ENCODE measurements around the gene OR5D18.
"Not testable (repeated sequence)": the region's sequence is repeated elsewhere in the genome, so short reads cannot be mapped to it uniquely, and the experiment has no call there.

OR5D18 gene

DNA sequence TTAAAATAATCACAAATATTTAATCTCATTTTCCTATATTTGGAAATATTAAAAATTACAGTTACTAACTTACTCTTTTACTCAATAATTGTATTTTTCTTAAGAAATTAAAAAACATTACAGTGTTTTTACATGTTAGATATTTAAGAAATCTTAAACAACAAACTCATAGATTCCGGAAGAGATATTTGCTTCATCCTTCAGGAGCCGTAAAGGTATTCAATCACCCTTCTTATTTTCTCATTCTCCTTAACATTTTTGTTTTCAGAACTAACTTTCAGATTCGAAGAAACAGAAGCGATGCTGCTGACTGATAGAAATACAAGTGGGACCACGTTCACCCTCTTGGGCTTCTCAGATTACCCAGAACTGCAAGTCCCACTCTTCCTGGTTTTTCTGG, at the start of gene OR5D18:
OR5D18 (plus strand) TSS at position 301 of the 400 bp plus-strand sequence; CDS start at position 301, 0 bp downstream.
- no peak for DNase-seq

GRCh38 chr11:55773138-55773537, 46.3 kb upstream of the OR5D18 start, which contains the start of gene OR5D13:
Gene OR5D13 (plus strand): TSS chr11:55773438. CDS start chr11:55773438, 0 bp downstream.
- DNase-seq = no peak

DNA sequence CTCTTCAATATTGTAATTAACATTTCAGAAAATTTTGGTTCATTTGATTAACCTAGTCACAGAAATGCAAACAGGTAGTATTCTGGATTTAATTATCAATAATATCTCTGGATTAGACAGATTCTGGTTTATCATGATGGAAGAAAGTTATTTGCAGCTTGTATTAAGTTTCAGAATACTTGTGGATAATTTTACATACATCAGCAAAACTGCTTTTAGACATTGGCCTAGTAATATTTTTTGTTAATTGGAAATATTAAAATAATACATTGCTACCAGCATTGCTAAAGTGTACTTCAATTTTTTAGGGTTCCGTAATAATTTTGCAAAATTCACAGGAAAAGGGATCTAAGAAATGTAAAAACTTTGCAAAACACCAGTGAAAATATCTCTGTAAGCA, 27.8 kb upstream of the OR5D18 start:
- DNase-seq = no peak

DNA sequence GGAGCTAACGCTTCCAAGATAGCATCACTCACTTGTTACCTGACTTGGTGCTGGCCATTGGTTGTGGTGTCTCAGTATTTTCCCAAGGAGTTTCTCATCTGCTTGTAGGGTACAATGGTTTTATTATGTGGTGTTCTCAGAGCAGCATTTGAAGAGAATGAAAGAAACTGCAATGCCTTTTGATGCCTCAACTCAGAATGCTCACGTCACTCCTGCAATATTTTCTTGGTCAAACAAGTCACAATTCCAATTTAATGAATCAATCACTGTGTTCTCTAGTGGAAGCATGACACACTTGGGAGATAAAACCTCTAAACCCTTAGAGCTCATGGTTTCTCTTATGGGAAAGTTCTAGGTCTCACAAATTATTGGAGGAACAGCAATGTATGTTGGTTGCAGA, 26.1 kb upstream of the OR5D18 start:
- no peak for DNase-seq

- no peak for DNase-seq
Observed at GRCh38 chr11:55795256-55795655, 24.2 kb upstream of the OR5D18 start, which contains the start of gene OR5D14. Gene OR5D14 (plus strand): TSS chr11:55795556. CDS start chr11:55795556, 0 bp downstream.

- no peak for DNase-seq
Observed at GRCh38 chr11:55806248-55806647, 13.2 kb upstream of the OR5D18 start.

- DNase-seq = no peak
Observed at GRCh38 chr11:55811067-55811466, 8.4 kb upstream of the OR5D18 start, which contains the start of gene OR5L1. Gene OR5L1 (plus strand): TSS chr11:55811367. CDS start chr11:55811467, 100 bp downstream.

GRCh38 chr11:55826919-55827318, 7.5 kb downstream of the OR5D18 start, which contains the start of gene OR5L2:
Gene OR5L2 (plus strand): TSS chr11:55827219. CDS start chr11:55827219, 0 bp downstream.
- no peak for DNase-seq

DNA sequence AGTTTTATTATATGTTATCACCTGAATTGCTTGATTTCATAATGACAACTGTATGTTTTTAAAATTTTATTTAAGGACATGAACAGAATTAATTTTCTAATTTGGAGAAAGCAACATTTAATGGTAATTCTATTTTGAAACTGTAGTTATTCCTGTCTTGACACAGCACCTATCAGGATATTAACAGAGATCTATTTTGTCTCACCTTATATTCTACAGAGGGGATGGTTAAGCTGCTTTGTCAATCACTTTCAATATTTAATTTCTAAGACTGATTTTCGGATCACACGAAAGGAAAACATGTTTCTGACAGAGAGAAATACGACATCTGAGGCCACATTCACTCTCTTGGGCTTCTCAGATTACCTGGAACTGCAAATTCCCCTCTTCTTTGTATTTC, 19.0 kb downstream of the OR5D18 start, which contains the start of gene OR5D16:
OR5D16 (plus strand) TSS at position 301 of the 400 bp plus-strand sequence; CDS start at position 301, 0 bp downstream.
- DNase-seq = no peak

DNA sequence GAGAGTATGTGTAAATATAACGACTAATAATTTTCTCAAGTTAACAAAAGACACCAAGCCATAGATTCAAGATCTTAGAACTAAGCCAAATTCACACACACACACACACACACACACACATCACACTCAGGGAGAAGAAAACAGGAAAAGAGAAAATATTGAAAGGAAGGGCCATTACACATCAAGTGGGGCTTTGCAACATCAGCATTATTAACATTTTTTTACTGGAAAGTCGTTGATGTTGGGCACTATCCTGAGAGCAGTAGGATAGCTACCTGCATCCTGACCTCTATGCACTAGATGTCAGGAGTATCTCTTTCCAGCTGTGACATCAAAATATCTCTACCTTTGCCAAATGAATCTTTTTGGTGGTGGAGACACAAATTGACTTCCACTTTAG, 28.0 kb downstream of the OR5D18 start:
- DNase-seq = no peak

GRCh38 chr11:55849037-55849436, 29.6 kb downstream of the OR5D18 start:
- DNase-seq = no peak

- DNase-seq = no peak
Observed at GRCh38 chr11:55852141-55852540, 32.7 kb downstream of the OR5D18 start.

- DNase-seq = no peak
Observed at GRCh38 chr11:55854704-55855103, 35.3 kb downstream of the OR5D18 start.

GRCh38 chr11:55867354-55867753, 47.9 kb downstream of the OR5D18 start:
- DNase-seq = not testable (repeated sequence)
